NK-92 (cell line): ENCODE data around the gene HEG1.
"Not testable (repeated sequence)": the region's sequence is repeated elsewhere in the genome, so short reads cannot be mapped to it uniquely, and the experiment has no call there.

ENCODE experiments used
- DNase-seq: peaks from one replicate; lab custom pipeline; 2025; ENCODE audit not compliant: unreplicated experiment; lab: John Stamatoyannopoulos, UW

Gene HEG1, protein sequence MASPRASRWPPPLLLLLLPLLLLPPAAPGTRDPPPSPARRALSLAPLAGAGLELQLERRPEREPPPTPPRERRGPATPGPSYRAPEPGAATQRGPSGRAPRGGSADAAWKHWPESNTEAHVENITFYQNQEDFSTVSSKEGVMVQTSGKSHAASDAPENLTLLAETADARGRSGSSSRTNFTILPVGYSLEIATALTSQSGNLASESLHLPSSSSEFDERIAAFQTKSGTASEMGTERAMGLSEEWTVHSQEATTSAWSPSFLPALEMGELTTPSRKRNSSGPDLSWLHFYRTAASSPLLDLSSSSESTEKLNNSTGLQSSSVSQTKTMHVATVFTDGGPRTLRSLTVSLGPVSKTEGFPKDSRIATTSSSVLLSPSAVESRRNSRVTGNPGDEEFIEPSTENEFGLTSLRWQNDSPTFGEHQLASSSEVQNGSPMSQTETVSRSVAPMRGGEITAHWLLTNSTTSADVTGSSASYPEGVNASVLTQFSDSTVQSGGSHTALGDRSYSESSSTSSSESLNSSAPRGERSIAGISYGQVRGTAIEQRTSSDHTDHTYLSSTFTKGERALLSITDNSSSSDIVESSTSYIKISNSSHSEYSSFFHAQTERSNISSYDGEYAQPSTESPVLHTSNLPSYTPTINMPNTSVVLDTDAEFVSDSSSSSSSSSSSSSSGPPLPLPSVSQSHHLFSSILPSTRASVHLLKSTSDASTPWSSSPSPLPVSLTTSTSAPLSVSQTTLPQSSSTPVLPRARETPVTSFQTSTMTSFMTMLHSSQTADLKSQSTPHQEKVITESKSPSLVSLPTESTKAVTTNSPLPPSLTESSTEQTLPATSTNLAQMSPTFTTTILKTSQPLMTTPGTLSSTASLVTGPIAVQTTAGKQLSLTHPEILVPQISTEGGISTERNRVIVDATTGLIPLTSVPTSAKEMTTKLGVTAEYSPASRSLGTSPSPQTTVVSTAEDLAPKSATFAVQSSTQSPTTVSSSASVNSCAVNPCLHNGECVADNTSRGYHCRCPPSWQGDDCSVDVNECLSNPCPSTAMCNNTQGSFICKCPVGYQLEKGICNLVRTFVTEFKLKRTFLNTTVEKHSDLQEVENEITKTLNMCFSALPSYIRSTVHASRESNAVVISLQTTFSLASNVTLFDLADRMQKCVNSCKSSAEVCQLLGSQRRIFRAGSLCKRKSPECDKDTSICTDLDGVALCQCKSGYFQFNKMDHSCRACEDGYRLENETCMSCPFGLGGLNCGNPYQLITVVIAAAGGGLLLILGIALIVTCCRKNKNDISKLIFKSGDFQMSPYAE (N-terminal part only)

DNA sequence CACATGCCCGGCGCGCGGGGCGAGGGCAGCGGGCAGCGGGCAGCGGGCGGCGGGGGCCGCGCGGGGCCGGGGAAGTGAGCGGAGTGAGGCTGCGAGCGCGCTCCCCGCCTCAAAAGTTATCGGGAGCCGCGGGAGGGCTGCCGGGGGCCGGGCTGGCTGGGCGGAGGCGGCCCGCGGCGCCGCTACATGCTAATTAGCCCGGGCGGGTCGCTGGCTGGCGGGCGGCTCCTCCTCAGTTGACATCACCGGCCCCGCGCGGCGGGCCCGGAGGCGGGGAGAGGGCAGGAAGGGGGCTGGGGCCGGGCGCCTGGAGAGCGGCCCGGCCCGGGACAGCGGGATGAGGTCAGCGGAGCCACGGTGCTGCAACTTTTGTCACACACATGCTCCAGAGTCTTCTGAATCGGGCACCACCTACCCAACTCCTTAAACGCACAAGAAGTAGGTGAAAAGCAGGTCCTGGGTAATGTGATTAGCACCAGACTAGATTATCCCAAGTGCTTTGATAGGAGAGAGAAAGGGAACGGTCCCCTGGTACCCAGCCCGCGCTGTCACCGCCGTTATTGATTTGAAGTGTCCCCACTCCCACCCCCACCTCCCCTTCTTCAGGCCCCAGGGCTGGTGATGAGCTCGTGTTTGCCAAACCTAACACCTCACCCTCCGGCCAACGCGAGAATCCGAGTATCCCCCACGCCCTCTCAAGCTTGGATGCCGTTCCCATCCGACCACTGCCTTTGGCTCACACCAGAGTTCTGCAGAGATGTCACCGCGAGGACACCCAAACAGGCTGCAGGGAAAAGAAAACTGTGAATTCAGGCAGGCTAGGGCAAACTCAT is at the start of gene HEG1:
Gene HEG1 (minus strand): TSS at position 85 of the 833 bp plus-strand sequence. CDS start 107 bp downstream, outside the sequence.
- DNase-seq = no peak

DNA sequence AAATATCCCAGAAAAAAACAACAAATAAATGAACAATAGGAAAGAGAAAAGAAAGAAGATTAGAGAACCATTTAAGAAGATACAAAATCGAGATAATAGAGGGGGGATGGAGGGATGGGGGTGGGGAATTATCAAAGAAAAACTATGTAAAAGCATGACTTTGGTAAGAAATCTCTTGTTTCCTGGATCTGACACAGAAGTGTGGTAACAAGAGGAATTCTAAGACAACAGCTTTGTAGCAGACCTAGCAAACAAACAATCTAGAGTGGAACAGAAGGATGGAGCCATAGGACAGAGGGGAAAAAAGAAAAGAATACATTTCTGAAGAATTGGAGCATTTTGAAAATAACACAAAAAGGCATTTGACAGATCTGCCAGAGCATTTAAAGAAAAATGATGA is 49.3 kb upstream of the HEG1 start:
- DNase-seq = no peak

- DNase-seq = no peak
Observed at GRCh38 chr3:125104639-125105038, 48.8 kb upstream of the HEG1 start.

- DNase-seq = no peak
Observed at GRCh38 chr3:125103406-125103805, 47.6 kb upstream of the HEG1 start.

DNA sequence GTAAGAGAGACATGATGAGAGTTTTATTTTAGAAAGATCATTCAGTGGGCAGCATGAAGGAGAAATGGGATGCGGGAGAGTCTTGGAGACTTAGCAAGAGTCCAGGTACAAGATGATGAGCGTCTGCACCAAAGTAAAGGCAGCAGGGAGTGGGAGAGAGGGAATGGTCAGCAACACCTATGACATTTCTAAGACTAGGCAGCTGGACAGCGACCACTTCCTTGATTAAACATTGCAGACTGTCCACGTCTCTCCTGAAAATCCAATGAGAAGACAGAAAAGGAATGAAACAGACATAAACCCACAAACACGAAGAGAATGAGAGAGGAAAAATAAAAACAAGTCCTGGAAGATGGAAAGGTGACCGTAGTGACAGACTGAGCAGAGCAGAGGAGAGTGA is 46.7 kb upstream of the HEG1 start:
- no peak for DNase-seq

GRCh38 chr3:125098611-125099291 is 43.0 kb upstream of the HEG1 start:
- DNase-seq = no peak

DNA sequence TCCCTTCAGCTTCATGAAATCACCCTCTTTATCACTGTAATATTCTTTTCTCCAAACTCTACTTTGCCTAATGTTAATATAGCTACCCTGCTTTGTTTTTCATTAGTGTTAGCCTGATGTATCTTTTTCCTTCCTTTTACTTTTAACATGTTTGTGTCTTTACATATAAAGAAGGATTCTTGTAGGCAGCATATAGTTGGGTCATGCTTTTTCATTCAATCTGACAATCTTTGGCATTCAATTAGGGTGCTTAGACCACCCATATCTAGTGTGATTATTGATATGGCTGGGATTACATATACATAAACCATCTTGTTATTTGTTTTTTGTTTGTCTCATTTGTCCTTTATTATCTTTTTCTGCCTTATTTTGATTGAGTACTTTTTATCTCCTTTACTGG is 34.9 kb upstream of the HEG1 start:
- DNase-seq = no peak

- DNase-seq = no peak
Observed at GRCh38 chr3:125087768-125088391, 32.1 kb upstream of the HEG1 start.

GRCh38 chr3:125085166-125085565 is 29.4 kb upstream of the HEG1 start:
- DNase-seq = no peak

DNA sequence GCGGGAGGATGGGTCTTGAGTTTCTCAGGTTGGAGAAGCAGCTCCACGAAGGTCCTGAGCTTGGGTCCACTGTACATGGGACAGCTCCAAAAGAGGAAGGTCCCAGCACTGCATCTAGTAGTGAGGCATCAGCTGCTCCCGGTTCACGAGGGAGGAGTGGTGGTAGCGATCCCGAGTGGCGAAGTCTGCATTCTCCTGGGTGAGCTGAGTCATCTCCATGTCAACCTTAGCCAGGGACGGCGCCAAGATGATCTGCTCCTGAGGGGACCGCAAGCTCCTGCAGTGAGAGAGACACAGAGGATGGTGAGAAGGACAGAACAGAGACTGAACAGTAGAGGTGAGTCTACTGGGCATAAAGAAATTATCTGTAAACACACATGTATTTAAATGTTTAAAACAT is 28.0 kb upstream of the HEG1 start:
- DNase-seq = no peak

DNA sequence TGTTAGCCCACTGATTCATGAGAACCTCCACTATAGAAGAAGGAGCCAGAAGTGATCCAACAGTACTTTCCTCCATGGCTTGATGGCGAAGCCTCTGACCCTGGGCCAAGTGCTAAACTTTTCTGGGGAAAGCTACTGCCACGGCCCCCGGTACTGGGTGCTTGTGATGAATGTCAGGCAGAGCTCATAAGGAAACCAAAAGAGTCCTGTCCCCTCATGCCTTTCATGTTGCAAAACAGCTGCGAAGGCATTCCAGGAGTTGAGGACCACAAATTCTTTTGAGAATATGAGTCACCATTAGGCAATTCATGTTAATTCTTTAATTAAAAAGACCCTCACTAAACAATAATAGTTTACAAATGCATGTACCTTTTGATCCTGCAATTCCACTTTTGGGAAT is 26.5 kb upstream of the HEG1 start:
- DNase-seq = not testable (repeated sequence)

DNA sequence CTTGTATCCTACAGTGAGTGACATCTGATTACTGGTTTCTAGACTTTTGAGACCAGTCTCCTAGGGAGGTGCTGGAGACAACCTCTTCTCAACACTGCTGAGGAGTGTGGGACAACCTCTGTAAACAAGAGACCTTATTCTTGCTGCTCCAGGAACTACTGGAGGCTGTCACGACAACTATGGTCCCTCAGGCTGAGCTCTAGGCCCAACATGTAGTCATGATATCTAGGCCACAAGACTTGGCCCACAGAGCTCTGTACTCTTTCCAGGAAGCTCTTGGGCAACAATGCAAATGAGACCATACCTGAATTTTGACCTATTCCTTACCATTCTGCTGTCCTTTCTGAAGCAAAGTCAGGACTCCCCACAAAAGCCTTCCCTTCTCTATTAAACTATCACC is 24.3 kb upstream of the HEG1 start:
- DNase-seq = no peak

- DNase-seq = no peak
Observed at GRCh38 chr3:125079675-125080045, 23.9 kb upstream of the HEG1 start.

DNA sequence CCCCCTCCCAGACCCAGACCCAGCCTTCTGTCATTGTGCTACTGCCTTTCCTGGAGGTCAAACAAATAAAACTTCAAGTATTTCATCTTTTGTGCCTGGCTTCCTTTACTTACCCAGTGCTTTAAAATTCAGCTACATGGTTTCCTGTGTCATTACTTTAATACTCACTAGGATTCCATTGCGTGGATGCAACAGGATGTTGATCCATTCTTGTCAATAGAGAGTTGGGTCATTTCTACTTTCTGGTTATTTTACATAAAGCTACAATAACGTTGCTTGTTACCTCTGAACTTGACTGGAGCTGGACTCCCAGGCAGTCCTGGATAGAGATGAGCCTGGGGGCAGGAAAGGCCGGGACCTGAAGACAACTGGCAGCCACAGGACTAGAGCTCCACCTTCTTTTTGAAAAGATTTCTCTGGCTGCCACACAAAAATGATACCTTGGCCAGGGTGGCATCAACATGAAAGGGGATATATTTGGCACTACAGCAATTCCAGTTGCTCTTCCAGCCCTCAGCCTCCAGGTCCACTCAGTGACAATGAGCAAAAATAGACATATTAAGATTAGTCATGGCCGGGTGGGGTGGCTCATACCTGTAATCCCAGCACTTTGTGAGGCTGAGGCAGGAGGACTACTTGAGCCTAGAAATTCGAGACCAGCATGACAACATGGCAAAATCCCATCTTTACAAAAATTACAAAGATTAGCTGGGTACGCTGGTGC is 23.3 kb upstream of the HEG1 start:
- no peak for DNase-seq

DNA sequence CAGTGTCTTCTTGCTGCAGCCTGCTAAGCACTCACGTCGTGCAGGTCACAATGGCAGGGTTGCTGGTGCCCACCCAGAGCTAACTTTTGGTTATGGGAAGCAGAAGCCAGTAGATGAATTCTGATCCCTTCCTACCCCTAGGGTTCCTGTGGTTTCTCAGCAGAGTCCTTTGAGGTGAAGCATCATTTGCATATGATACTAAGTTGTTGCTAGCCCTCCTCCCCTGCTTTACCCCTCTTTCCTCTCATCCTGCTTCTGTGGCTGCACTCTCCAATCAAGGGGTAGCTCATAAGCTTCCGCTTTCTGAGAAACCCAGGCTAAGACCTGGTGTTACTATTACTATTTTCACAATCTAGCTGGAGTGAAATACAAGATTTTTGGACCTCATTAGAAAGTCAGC is 22.1 kb upstream of the HEG1 start:
- DNase-seq = no peak

- no peak for DNase-seq
Observed at GRCh38 chr3:125076464-125076863, 20.7 kb upstream of the HEG1 start.

GRCh38 chr3:125075738-125076137 is 19.9 kb upstream of the HEG1 start:
- no peak for DNase-seq

- DNase-seq = no peak
Observed at GRCh38 chr3:125073390-125073905, 17.7 kb upstream of the HEG1 start.
